Renal cortical epithelial cell (primary cell): ENCODE measurements around the gene FBXW9. TPM values are rescaled to one million over a fixed set of nuclear protein-coding genes. Genes with fewer than 3 reads are reported as not detected.
A peak's percentile ranks its signal among the peaks of the same experiment; 100 is the strongest.
"Not testable (repeated sequence)": the region's sequence is repeated elsewhere in the genome, so short reads cannot be mapped to it uniquely, and the experiment has no call there.

Experiments
- DNase-seq: peaks from one replicate; pipeline ENCODE4 v3.0.0-alpha.2; 2011; ENCODE audit warnings: low read depth
- total RNA-seq: library from RNA; depleted of rRNA; stranded (reverse); fragments of >200 nt; gene quantifications from 2 replicates; pipeline ENCODE4 v1.2.3, GENCODE V29; 2014

The FBXW9 gene
- total RNA-seq, 1 donor from 2014 or later, result 13.1 TPM

DNA sequence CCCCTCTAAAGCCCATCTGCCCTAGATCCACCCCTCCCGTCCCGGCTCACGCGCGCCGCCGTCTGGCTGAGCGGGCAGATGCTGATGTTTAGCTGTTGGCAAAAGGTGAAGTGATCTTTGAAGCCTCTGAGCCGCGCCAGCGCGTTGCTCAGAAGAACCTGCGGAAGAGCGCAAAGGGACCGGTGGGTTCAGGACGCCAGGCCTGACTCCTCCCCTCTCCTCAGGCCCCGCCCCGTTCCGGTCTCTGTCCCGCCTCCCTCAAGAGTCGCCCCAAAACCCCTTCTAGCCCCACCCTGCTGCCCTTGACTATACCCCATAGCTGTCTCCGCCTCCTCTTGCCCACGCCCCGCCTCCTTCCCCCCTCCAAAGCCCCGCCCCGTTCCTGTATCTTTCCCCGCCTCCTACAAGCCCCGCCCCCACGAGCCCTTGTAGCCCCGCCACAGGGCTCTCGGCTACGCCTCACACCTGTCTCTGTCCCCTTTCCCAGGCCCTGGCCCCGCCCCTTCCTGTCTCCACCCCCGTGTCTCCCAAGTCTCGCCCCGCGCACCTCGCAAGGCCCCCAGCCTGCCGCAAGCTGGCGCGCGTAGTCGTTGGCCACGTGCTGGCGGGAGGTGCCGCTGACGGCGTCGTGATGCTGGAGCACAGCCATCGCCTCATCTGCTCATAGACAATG lies 39.4 kb downstream of the FBXW9 start:
- no peak for DNase-seq

DNA sequence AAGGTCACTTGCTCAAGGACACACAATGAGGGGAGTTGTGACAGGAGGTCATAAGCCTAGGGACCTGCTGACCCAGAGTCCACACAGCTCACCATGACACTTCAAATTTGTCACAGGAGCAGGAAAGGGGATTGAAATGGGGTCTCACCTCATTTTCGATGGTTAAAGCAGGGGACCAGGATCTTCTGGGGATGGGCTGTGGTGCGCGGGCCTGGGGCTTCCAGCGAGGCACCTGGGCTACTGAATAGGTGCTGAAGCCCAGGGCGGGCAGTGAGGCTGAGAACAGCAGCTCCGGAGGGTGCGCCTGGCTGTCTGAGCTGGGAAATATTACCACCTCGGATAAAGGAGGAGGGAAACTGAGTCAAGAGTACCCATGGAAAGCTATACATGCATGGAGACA lies 40.9 kb downstream of the FBXW9 start:
- DNase-seq, result no peak

DNA sequence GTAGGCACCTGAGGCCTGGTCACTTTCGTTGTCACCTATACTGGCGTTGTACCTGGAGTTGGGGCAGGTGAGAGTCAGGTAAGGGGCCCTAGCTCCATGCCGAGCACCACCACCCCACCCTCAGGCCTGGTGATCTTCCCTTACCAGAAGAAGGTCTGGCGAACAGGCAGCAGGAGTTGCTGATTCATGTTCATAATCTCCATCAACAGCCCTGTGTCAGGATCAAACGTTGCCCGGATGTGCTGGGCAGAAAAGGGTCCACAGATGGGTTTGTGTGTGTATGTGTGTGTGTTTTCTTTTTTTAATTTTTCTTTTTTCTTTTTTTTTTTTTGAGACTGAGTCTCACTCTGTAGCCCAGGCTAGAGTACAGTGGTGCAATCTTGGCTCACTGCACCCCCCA lies 44.2 kb downstream of the FBXW9 start:
- DNase-seq, result no peak

DNA sequence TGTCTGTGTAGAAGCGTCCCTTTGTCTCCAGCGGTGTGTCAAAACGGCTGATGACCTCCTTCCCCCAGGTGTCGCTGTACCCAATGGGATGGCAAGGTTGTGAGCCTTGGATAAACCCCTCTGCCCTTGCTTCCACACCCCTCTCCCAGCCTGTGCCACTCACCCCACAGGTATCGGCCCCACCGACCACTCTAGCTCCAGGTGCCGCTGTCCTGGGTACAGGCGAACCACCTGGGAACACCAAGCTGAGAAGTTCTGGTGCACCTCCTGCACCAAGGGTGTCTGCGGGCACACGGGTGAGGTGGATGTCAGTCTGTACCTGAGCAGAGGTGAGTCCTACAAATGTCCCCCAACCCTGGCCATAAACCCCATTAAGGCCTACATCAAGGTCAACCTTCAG lies 46.5 kb downstream of the FBXW9 start:
- DNase-seq, result no peak

- DNase-seq, result no peak
Observed at GRCh38 chr19:12648088-12648487, 48.3 kb downstream of the FBXW9 start.

DNA sequence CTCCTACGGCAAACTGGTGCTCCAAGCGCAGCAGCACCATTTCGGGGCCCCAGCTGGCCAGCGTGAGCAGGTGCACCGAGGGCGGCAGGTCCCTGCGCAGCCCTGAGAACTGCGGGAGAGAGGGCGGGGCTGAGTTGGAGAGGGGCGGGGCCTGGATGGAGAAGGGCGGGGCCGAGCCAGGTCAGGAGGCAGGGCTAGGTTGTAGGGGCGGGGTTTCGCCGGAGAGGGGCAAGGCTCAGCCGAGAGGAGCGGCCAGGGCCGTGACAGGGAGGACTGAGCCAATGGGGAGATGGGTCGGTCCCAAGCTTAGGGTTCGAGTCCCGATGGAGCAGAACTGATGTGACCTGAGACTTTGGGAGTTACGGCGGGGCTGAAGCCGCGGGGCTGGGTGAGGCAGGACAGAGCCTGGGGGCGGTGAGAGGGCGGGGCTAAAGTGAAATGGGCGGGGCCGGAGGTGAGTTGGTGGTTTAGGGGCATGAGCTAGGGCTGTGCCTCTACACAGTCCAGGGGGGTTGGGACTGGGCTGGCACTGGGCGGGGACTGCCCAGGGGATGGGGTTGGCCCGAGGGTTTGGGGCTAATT lies 48.9 kb downstream of the FBXW9 start:
- DNase-seq, result peak; percentile 29

- DNase-seq, result no peak
Observed at GRCh38 chr19:12647047-12647446, 49.4 kb downstream of the FBXW9 start.

GRCh38 chr19:12646551-12646950 lies 49.9 kb downstream of the FBXW9 start:
- no peak for DNase-seq

DNA sequence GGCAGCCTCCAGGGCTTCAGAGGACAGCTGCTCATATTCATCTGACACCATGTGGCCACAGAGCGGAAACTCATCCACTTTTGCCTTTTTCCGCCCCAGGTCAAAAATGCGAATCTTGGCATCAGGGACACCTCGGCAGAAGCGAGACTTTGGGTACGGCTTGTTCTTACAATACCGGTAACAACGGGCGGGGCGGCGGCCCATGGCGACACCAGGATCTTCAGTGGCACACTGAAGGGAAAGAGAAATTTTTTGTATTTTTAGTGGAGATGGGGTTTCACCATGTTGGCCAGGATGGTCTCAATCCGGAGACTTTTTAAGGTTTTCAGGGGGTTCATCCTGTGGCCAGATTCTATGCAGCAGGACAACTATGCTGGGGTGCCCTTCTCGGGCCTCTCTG lies 52.7 kb downstream of the FBXW9 start:
- not testable (repeated sequence) for DNase-seq

- no peak for DNase-seq
Observed at GRCh38 chr19:12642506-12642905, 53.9 kb downstream of the FBXW9 start.

DNA sequence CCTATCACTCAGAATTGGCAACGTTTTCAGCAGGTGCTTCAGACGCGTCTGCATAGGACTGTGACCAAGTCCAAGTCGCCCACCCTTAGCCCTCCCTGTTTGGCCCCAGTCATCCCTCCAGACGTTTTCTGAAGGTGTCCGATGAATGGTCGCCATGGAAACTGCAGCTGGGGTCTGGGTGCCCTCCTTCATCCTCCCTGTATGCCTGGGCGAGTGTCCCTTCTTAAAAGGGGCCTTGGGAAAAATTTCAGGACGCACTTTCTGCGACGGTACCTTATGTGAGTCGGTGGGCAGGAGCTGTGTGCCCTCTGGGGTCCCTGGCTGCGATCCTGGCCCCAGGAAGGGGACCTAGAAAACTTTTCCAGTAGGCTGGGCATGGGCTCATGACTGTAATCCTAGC lies 55.0 kb downstream of the FBXW9 start:
- no peak for DNase-seq

GRCh38 chr19:12639901-12640613 lies 56.4 kb downstream of the FBXW9 start:
- DNase-seq, result peak; percentile 64

Other genes with a start within 250 kb of the FBXW9 start
- 5.2 and 8.1 TPM in 2 replicates for gene ZNF709, start 211.8 kb downstream of the FBXW9 start, total RNA-seq
- 8.3 and 19.9 TPM in 2 replicates for gene ZNF564, start 145.1 kb downstream of the FBXW9 start, total RNA-seq
- gene ZNF490, start 85.8 kb downstream of the FBXW9 start, total RNA-seq, result 10.2 and 19.6 TPM in 2 replicates
- 13.2 and 21.0 TPM in 2 replicates for gene ZNF791, start 85.7 kb downstream of the FBXW9 start, total RNA-seq
- 72.1 and 92.0 TPM in 2 replicates for gene MAN2B1, start 29.9 kb downstream of the FBXW9 start, total RNA-seq
- gene WDR83, start 29.8 kb downstream of the FBXW9 start, total RNA-seq, result 7.8 and 10.3 TPM in 2 replicates
- gene DHPS, start 14.8 kb downstream of the FBXW9 start, total RNA-seq, result 42.8 and 49.1 TPM in 2 replicates
- gene GNG14, start 8.6 kb downstream of the FBXW9 start, total RNA-seq, result not detected in 2 replicates
- gene TNPO2, start 27.3 kb upstream of the FBXW9 start, total RNA-seq, result 17.0 and 67.3 TPM in 2 replicates
- gene TRIR, start 38.1 kb upstream of the FBXW9 start, total RNA-seq, result 78.3 and 103 TPM in 2 replicates
- 74.4 and 121 TPM in 2 replicates for gene GET3, start 40.9 kb upstream of the FBXW9 start, total RNA-seq
- not detected in 2 replicates for gene BEST2, start 55.2 kb upstream of the FBXW9 start, total RNA-seq
- 19.6 and 30.8 TPM in 2 replicates for gene HOOK2, start 78.9 kb upstream of the FBXW9 start, total RNA-seq
- gene JUNB, start 94.9 kb upstream of the FBXW9 start, total RNA-seq, result 120 and 130 TPM in 2 replicates
- 215 and 236 TPM in 2 replicates for gene PRDX2, start 105.2 kb upstream of the FBXW9 start, total RNA-seq
- gene THSD8, start 105.4 kb upstream of the FBXW9 start, total RNA-seq, result not detected in 2 replicates
- gene RNASEH2A, start 110.0 kb upstream of the FBXW9 start, total RNA-seq, result 7.7 and 19.6 TPM in 2 replicates
- not detected in 2 replicates for gene RTBDN, start 137.9 kb upstream of the FBXW9 start, total RNA-seq
- gene MAST1, start 141.9 kb upstream of the FBXW9 start, total RNA-seq, result 0.20 and 0.52 TPM in 2 replicates
- 18.5 and 34.9 TPM in 2 replicates for gene DNASE2, start 184.8 kb upstream of the FBXW9 start, total RNA-seq
- gene KLF1, start 190.6 kb upstream of the FBXW9 start, total RNA-seq, result not detected in 2 replicates
- 23.4 and 36.5 TPM in 2 replicates for gene GCDH, start 194.5 kb upstream of the FBXW9 start, total RNA-seq
- gene SYCE2, start 222.7 kb upstream of the FBXW9 start, total RNA-seq, result not detected in 2 replicates
- 66.3 and 71.8 TPM in 2 replicates for gene FARSA, start 237.1 kb upstream of the FBXW9 start, total RNA-seq
- 962 and 1,180 TPM in 2 replicates for gene CALR, start 242.0 kb upstream of the FBXW9 start, total RNA-seq
- gene RAD23A, start 249.2 kb upstream of the FBXW9 start, total RNA-seq, result 33.0 and 50.2 TPM in 2 replicates